ENCODE measurements around the gene MAPT. TPM values are rescaled to one million over a fixed set of nuclear protein-coding genes. Genes with fewer than 3 reads are reported as not detected.
A peak's percentile ranks its signal among the peaks of the same experiment; 100 is the strongest.

The MAPT gene
- total and polyA plus RNA-seq, 2 of the 13 experiments (the other 11 are each of a cell fraction or from before 2014, with no cell fraction given): 2.1 to 2.8 TPM

DNA sequence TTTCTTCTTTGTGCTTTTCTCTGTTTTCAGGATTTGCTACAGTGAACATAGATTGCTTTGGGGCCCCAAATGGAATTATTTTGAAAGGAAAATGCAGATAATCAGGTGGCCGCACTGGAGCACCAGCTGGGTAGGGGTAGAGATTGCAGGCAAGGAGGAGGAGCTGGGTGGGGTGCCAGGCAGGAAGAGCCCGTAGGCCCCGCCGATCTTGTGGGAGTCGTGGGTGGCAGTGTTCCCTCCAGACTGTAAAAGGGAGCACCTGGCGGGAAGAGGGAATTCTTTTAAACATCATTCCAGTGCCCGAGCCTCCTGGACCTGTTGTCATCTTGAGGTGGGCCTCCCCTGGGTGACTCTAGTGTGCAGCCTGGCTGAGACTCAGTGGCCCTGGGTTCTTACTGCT, 105.9 kb downstream of the MAPT start (continued):
- TF ChIP-seq ZNF839 (CRISPR knock-in tag; IDR thresholded peaks at IDR 0.05; ENCODE audit: borderline replicate concordance): no peak
- TF ChIP-seq, protein P1, sequence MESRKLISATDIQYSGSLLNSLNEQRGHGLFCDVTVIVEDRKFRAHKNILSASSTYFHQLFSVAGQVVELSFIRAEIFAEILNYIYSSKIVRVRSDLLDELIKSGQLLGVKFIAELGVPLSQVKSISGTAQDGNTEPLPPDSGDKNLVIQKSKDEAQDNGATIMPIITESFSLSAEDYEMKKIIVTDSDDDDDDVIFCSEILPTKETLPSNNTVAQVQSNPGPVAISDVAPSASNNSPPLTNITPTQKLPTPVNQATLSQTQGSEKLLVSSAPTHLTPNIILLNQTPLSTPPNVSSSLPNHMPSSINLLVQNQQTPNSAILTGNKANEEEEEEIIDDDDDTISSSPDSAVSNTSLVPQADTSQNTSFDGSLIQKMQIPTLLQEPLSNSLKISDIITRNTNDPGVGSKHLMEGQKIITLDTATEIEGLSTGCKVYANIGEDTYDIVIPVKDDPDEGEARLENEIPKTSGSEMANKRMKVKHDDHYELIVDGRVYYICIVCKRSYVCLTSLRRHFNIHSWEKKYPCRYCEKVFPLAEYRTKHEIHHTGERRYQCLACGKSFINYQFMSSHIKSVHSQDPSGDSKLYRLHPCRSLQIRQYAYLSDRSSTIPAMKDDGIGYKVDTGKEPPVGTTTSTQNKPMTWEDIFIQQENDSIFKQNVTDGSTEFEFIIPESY (CRISPR knock-in tag; IDR thresholded peaks at IDR 0.05): no peak
- no peak for TF ChIP-seq PITX1 (CRISPR knock-in tag; IDR thresholded peaks at IDR 0.05)
- TF ChIP-seq SMAD9 (CRISPR knock-in tag; IDR thresholded peaks at IDR 0.05): no peak
- TF ChIP-seq, protein P2, sequence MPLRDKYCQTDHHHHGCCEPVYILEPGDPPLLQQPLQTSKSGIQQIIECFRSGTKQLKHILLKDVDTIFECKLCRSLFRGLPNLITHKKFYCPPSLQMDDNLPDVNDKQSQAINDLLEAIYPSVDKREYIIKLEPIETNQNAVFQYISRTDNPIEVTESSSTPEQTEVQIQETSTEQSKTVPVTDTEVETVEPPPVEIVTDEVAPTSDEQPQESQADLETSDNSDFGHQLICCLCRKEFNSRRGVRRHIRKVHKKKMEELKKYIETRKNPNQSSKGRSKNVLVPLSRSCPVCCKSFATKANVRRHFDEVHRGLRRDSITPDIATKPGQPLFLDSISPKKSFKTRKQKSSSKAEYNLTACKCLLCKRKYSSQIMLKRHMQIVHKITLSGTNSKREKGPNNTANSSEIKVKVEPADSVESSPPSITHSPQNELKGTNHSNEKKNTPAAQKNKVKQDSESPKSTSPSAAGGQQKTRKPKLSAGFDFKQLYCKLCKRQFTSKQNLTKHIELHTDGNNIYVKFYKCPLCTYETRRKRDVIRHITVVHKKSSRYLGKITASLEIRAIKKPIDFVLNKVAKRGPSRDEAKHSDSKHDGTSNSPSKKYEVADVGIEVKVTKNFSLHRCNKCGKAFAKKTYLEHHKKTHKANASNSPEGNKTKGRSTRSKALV (CRISPR knock-in tag; IDR thresholded peaks at IDR 0.05): no peak

DNA sequence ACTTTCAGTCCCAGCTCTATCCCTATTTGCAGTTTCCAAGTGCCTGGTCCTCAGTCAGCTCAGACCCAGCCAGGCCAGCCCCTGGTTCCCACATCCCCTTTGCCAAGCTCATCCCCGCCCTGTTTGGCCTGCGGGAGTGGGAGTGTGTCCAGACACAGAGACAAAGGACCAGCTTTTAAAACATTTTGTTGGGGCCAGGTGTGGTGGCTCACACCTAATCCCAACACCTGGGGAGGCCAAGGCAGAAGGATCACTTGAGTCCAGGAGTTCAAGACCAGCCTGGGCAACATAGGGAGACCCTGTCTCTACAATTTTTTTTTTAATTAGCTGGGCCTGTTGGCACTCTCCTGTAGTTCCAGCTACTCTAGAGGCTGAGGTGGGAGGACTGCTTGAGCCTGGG, 106.4 kb downstream of the MAPT start:
- no peak overlapping the region for H3K27ac ChIP-seq (ENCODE audit: extremely low read length, insufficient read depth, low read length)
- H3K9ac ChIP-seq (ENCODE audit: insufficient read depth, low read depth, low read length): no peak overlapping the region
- H3K9me3 ChIP-seq (ENCODE audit: low read length): no peaks in the 10 kb centered on the region
- DNase-seq (ENCODE audit: low spot score): no peak
- no peaks in the 10 kb centered on the region for H3K79me2 ChIP-seq (ENCODE audit: insufficient read depth, low read length)
- in situ Hi-C loops (cut with HindIII; ENCODE audit: extremely low pct_ligation_motif_present, low pct_unique_long_range_greater_than_20kb): loop anchor here (5.0 to 25.0 kb wide), 3 partner anchors 42 to 837 kb away; no protein-coding TSS in a partner anchor
- POLR2A ChIA-PET: no interaction called here
- H4K20me1 ChIP-seq (ENCODE audit: insufficient read depth, low read length): no peaks in the 10 kb centered on the region
- H3K4me3 ChIP-seq (replicated peaks in 1 of 3; ENCODE audit: insufficient read depth in 1 of 3, low read depth in 2 of 3, low read length in 3 of 3): no peak overlapping the region
- intact Hi-C loops (cut with micrococcal nuclease; ENCODE audit: unreplicated experiment): loop anchor here (5.0 kb wide), 1 partner anchor 287 kb away; no protein-coding TSS in a partner anchor
- no peak overlapping the region for H3K4me2 ChIP-seq (ENCODE audit: low read depth, low read length)
- ATAC-seq: no peak
- H3K4me1 ChIP-seq (ENCODE audit: insufficient read depth, low read length): peaks cover 43% of the 10 kb centered on the region
- H3K36me3 ChIP-seq (replicated peaks in 1 of 2; ENCODE audit: control insufficient read depth in 1 of 2, insufficient read depth in 2 of 2, low read length in 2 of 2): no peaks in the 10 kb centered on the region
- no TSS peak for BruUV-seq (replicated peaks)
- H3K27me3 ChIP-seq (ENCODE audit: control insufficient read depth in 1 of 2, insufficient read depth in 2 of 2, low read length in 2 of 2): 0 out of 5 replicates have a peak, but pooled peaks cover 0 to 1% of the 10 kb centered on the region in 2 experiments
- CTCF ChIA-PET (ENCODE audit: low intra/inter-chr PET ratio, low total read pairs): no interaction called here
- FAIRE-seq: no peak
- no peak overlapping the region for H2AFZ ChIP-seq (ENCODE audit: low read length)
- WGBS (ENCODE audit: low lambda C conversion rate): 57% methylated on average over 2 of the region's 2 CpGs
- TF ChIP-seq SMAD3 (CRISPR knock-in tag; IDR thresholded peaks at IDR 0.05) (no peak), DPF2 (CRISPR knock-in tag; IDR thresholded peaks at IDR 0.05; ENCODE audit: borderline replicate concordance, low read depth) (no peak), ZNF263 (CRISPR knock-in tag; IDR thresholded peaks at IDR 0.05) (0 out of 2 replicates have a peak, but pooled peaks have one; percentile 12)
- TF ChIP-seq, protein P3, sequence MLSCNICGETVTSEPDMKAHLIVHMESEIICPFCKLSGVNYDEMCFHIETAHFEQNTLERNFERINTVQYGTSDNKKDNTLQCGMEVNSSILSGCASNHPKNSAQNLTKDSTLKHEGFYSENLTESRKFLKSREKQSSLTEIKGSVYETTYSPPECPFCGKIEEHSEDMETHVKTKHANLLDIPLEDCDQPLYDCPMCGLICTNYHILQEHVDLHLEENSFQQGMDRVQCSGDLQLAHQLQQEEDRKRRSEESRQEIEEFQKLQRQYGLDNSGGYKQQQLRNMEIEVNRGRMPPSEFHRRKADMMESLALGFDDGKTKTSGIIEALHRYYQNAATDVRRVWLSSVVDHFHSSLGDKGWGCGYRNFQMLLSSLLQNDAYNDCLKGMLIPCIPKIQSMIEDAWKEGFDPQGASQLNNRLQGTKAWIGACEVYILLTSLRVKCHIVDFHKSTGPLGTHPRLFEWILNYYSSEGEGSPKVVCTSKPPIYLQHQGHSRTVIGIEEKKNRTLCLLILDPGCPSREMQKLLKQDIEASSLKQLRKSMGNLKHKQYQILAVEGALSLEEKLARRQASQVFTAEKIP (CRISPR knock-in tag; IDR thresholded peaks at IDR 0.05; ENCODE audit: borderline replicate concordance): no peak

Data from HepG2 (cell line).